GM12878 (cell line): ENCODE measurements around the gene JTB.

Experiments used
- RELA ChIP-seq: fragments of 450-650 bp; IDR thresholded peaks from 2 replicates; pipeline ENCODE4 v1.8.0; 2014; ENCODE audit warnings: borderline replicate concordance; ENCODE audit not compliant: partially characterized antibody
- TCF12 ChIP-seq: IDR thresholded peaks from 2 replicates; pipeline ENCODE4 v1.6.1; 2011; ENCODE audit warnings: low read depth, mild to moderate bottlenecking, low read length

GRCh38 chr1:153977250-153978240 is at the start of gene JTB:
- TF ChIP-seq TCF12: peak; percentile 28; the same call in 1 of the 2 replicates
- TF ChIP-seq RELA: peak; percentile 18
